ENCODE results near the gene TSEN2. TPM values are rescaled to one million over a fixed set of nuclear protein-coding genes. Genes with fewer than 3 reads are reported as not detected.

Gene TSEN2
- total and polyA plus RNA-seq, 2 of the 4 experiments (the other 2 are of a cell fraction): 9.5 to 14.2 TPM

DNA sequence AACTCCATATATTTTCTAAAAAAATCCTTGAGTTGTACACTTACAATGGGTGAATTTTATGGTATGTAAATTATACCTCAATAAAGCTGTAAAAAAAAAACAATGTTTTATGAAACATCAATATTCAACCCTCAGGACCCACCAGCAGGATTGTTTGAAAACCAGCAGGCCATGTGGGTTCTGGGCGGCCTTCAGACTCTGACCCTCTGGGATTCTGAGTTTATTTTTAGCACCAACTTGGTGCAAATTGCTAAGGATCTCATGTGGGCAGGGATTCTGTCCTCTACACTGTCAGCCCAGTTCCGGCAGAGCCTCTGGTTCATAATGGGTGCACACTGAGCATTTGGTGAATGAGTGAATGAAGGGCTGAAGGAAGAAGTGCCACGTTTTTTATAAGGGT, 24.2 kb upstream of the TSEN2 start:
- no peak for DNase-seq
- H3K9ac ChIP-seq (ENCODE audit: low read depth, low read length): no peak overlapping the region
- H2BK20ac ChIP-seq (ENCODE audit: low read depth, low read length): no peak overlapping the region
- H4K8ac ChIP-seq (ENCODE audit: low read depth in 2 of 2, low read length in 2 of 2): no peak overlapping the region
- CTCF ChIA-PET: no interaction called here
- H3K4ac ChIP-seq (ENCODE audit: low read depth, low read length): no peak overlapping the region
- H3K36me3 ChIP-seq (ENCODE audit: control insufficient read depth, insufficient read depth, low read length): no peaks in the 10 kb centered on the region
- no peak overlapping the region for H3K4me3 ChIP-seq (ENCODE audit: insufficient read depth, low read depth, low read length)
- H3K18ac ChIP-seq (ENCODE audit: low read depth, low read length): no peak overlapping the region
- no TSS peak for BruUV-seq (replicated peaks)
- TF ChIP-seq RFX5 (IDR thresholded peaks at IDR 0.05; ENCODE audit: low read depth, low read length): no peak
- no peak for TF ChIP-seq BHLHE40 (IDR thresholded peaks at IDR 0.05; ENCODE audit: low read depth, low read length)
- no peak for TF ChIP-seq CEBPB (IDR thresholded peaks at IDR 0.05; ENCODE audit: low read depth, low read length)
- TF ChIP-seq POLR2A (IDR thresholded peaks at IDR 0.05; ENCODE audit: low read depth, low read length): no peak
- no peak for TF ChIP-seq ELK1 (IDR thresholded peaks at IDR 0.05; ENCODE audit: borderline replicate concordance, low read depth, low read length)
- TF ChIP-seq MXI1 (IDR thresholded peaks at IDR 0.05; ENCODE audit: borderline replicate concordance, low read depth, low read length): no peak
- no peak for TF ChIP-seq NFE2L2 (IDR thresholded peaks at IDR 0.05; ENCODE audit: low read depth, low read length)
- TF ChIP-seq CTCF (conservative IDR thresholded peaks at IDR 0.05; ENCODE audit: low read depth, low read length): no peak
- no peak for TF ChIP-seq CHD1 (IDR thresholded peaks at IDR 0.05; ENCODE audit: low read depth, low read length)
- no peak for TF ChIP-seq FOS (IDR thresholded peaks at IDR 0.05; ENCODE audit: low read depth, low read length)
- no peak for TF ChIP-seq RAD21 (IDR thresholded peaks at IDR 0.05; ENCODE audit: low read length)
- TF ChIP-seq USF2 (IDR thresholded peaks at IDR 0.05; ENCODE audit: low read depth, low read length): no peak
- TF ChIP-seq MAZ (IDR thresholded peaks at IDR 0.05; ENCODE audit: borderline replicate concordance, low read depth, low read length): no peak
- no peak for TF ChIP-seq SMC3 (IDR thresholded peaks at IDR 0.05; ENCODE audit: low read depth, low read length)
- TF ChIP-seq RCOR1 (IDR thresholded peaks at IDR 0.05; ENCODE audit: insufficient replicate concordance, low read length): no peak
- no peak for TF ChIP-seq MAFK (IDR thresholded peaks at IDR 0.05; ENCODE audit: low read depth, low read length)
- H3K9me1 ChIP-seq (ENCODE audit: insufficient read depth, low read length): no peaks in the 10 kb centered on the region
- no peaks in the 10 kb centered on the region for H3K4me1 ChIP-seq (ENCODE audit: control insufficient read depth, insufficient read depth, low read length)
- in situ Hi-C loops (cut with MboI; ENCODE audit: low sequenced_read_pairs): no loop called here
- no peak overlapping the region for H4K5ac ChIP-seq (ENCODE audit: low read depth, low read length)
- H3K27me3 ChIP-seq (ENCODE audit: control insufficient read depth, insufficient read depth, low read length): no peaks in the 10 kb centered on the region; the same call in 1 of the 2 replicates
- H4K91ac ChIP-seq (ENCODE audit: insufficient read depth, low read depth, low read length): no peak overlapping the region
- intact Hi-C loops (cut with micrococcal nuclease): no loop called here
- H4K20me1 ChIP-seq (ENCODE audit: insufficient read depth, low read length): no peaks in the 10 kb centered on the region
- H2BK120ac ChIP-seq (ENCODE audit: low read depth, low read length): no peak overlapping the region
- H3K9me3 ChIP-seq (ENCODE audit: control insufficient read depth, insufficient read depth, low read length): no peaks in the 10 kb centered on the region
- no peak overlapping the region for H3K27ac ChIP-seq (ENCODE audit: insufficient read depth, low read length)
- H2AK5ac ChIP-seq (ENCODE audit: low read depth, low read length): no peak overlapping the region
- no peaks in the 10 kb centered on the region for H3K79me1 ChIP-seq (ENCODE audit: low read depth in 1 of 2, low read length in 2 of 2)
- no peak overlapping the region for H3K56ac ChIP-seq (ENCODE audit: extremely low read depth, insufficient read depth, low read length)
- POLR2A ChIA-PET (ENCODE audit: unreplicated experiment): no interaction called here
- no peak overlapping the region for H2AFZ ChIP-seq (replicated peaks; ENCODE audit: low read length, poor library complexity)
- H2BK15ac ChIP-seq (ENCODE audit: low read depth, low read length): no peak overlapping the region
- no peak overlapping the region for H2BK5ac ChIP-seq (ENCODE audit: low read depth, low read length, poor library complexity, severe bottlenecking)
- H2AK9ac ChIP-seq (replicated peaks; ENCODE audit: low read depth, low read length, poor library complexity): no peak overlapping the region
- 100% methylated on average over 1 of the region's 3 CpGs; no CpG with 5 or more reads in 1 of the 2 experiments for WGBS, 2 experiments (ENCODE audit: extremely low coverage in 2 of 2, insufficient read length in 1 of 2)
- no peak overlapping the region for H3K23ac ChIP-seq (ENCODE audit: low read depth, low read length)
- no peak overlapping the region for H3K14ac ChIP-seq (replicated peaks; ENCODE audit: low read depth, low read length)
- ATAC-seq (ENCODE audit: low read depth): no peak
- dilution Hi-C loops (cut with HindIII; ENCODE audit: low sequenced_read_pairs, unreplicated experiment): no loop called here
- no peak overlapping the region for H3K4me2 ChIP-seq (ENCODE audit: low read depth, low read length)

Measured in IMR-90 (cell line).